Activated T-cell treated with anti-CD3 and anti-CD28 coated beads for 1 hour (primary cell): ENCODE measurements around the gene RABEP2.
"Not testable (repeated sequence)": the region's sequence is repeated elsewhere in the genome, so short reads cannot be mapped to it uniquely, and the experiment has no call there.

Source experiments
- DNase-seq: peaks from one replicate; pipeline ENCODE4 v3.0.0-alpha.2; 2020; ENCODE audit warnings: low read depth

The RABEP2 gene

DNA sequence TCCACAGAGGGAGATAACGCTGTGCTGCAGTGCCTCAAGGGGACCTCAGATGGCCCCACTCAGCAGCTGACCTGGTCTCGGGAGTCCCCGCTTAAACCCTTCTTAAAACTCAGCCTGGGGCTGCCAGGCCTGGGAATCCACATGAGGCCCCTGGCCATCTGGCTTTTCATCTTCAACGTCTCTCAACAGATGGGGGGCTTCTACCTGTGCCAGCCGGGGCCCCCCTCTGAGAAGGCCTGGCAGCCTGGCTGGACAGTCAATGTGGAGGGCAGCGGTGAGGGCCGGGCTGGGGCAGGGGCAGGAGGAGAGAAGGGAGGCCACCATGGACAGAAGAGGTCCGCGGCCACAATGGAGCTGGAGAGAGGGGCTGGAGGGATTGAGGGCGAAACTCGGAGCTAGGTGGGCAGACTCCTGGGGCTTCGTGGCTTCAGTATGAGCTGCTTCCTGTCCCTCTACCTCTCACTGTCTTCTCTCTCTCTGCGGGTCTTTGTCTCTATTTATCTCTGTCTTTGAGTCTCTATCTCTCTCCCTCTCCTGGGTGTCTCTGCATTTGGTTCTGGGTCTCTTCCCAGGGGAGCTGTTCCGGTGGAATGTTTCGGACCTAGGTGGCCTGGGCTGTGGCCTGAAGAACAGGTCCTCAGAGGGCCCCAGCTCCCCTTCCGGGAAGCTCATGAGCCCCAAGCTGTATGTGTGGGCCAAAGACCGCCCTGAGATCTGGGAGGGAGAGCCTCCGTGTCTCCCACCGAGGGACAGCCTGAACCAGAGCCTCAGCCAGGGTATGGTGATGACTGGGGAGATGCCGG is 7.5 kb upstream of the RABEP2 start:
- DNase-seq, result no peak

DNA sequence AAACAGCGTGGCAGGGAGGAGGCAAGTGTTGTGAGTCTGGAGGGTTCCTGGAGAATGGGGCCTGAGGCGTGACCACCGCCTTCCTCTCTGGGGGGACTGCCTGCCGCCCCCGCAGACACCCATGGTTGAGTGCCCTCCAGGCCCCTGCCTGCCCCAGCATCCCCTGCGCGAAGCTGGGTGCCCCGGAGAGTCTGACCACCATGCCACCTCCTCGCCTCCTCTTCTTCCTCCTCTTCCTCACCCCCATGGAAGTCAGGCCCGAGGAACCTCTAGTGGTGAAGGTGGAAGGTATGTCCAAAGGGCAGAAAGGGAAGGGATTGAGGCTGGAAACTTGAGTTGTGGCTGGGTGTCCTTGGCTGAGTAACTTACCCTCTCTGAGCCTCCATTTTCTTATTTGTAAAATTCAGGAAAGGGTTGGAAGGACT is 6.8 kb upstream of the RABEP2 start, which contains the start of gene CD19:
CD19 (plus strand) TSS at position 171 of the 425 bp plus-strand sequence; CDS start at position 201, 30 bp downstream.
- no peak for DNase-seq

DNA sequence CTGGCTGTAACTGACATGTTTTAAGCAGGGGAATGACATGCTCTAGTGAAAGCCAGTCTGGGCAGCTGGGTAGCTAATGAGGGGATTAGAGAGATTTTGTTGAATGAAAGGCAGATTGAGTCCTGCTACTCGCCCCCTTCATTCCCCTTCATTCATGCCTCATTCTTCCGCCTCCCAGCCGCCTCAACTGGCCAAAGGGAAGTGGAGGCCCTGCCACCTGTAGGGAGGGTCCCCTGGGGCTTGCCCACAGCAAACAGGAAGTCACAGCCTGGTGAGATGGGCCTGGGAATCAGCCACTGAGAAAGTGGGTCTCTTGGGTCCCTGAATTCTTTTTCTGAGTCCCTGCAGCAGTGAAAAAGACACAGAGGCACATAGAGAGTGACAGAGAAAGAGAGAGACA is 5.6 kb upstream of the RABEP2 start:
- DNase-seq, result no peak

DNA sequence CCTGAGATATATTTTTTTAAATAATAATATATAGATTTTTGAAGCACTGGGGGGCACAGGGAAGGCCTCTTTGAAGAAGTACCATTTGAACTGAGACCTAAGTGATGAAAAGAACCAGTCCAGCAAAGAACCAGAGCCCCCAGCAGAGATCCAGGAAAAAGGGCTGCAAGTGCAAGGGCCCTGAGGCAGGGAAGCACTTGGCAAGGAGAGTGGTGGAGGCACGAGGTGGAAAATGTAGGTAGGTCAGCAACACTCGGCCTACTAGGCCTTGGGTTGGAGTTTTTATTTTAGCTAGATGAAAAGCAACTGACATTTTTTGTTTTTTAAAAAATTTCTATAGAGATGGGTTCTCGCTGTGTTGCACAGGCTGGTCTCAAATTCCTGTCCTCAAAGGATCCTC is 5.2 kb upstream of the RABEP2 start:
- no peak for DNase-seq

DNA sequence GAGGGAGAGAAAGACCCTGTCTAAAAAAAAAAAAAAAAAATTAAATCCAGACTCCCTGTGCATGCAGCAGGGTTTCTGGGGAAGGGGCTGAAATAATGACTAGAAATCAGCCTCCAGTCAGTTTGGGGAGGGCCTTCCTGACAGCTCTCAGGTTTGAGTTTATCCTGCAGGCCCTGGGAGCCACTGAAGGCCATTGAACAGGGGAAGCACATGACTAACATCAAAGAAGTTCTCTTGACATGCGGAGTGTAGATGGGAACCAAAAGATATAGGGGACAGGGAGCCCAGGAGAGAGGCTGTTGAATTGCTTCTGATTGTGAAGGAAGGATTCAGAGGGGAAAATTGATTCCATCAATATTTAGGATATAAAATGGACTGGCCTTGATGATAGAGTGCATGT is 2.8 kb upstream of the RABEP2 start:
- DNase-seq, result no peak

DNA sequence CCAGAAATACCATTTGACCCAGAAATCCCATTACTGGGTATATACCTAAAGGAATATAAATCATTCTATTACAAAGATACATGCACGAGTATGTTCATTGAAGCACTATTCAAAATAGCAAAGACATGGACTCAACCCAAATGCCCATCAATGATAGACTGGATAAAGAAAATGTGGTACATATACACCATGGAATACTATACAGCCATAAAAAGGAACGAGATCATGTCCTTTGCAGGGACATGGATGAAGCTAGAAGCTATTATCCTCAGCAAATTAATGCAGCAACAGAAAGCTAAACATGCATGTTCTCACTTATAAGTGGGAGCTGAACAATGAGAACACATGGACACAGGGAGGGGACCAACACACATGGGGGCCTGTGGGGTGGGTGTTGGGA is 1.2 kb upstream of the RABEP2 start:
- DNase-seq, result not testable (repeated sequence)

DNA sequence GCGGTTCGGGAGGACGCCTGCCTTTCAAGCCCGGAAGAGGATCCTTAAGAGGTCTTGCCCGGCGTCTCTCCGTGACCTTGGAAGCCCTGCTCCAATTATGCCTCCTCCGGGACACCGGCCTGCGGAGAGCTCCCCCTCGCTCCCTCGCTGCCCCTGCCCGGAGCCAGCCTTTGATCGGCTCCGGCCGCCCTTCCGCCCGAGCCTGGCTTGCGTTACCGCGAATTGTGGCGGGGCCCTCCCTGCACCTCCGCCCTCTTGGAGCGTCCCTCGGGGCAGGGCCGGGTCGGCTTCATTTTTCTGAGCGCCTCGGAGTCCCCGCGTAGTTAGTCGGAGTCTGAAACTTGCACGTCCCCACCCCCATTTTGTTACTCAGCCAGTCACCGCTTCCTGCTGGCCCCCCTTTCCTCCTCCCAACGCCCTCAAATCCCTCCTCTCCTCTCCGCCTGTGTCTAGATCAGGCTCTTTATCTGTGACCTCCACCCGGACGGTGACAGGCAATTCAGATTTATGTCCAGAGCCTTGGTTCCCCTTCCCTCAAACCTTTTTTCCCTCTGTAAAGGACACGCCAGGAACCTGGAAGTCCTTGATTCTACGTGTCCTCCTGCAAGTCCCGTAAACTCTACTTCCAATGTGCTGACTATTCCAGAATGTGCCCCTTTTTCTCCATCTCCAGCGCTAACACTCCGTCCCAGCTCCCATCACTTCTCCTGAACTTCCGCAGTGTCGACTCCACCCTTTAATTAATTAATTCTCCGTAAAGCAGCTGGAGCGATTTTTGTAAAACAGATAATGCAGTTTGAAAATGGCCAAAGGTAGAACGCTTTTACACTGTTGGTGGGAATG is 569 bp upstream of the RABEP2 start:
- peak; percentile 66 for DNase-seq

DNA sequence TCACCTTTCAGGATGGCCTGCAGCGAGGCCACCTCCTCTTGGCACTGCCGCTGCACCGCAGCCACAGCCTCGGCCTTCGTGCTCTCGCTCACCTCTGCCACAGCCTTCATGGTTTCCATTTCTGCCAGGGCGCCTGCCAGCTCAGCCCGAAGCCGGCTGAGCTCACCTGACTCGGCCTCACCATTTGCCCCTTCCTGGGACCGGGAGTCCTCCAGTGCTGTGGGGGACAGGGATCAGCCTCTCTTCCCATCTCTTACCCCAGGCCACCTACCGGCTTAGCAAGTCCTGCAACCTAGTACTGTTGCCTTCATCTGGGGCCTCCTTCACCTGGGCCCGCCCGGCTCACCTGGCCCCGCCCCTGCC is 658 bp downstream of the RABEP2 start:
- DNase-seq, result no peak

DNA sequence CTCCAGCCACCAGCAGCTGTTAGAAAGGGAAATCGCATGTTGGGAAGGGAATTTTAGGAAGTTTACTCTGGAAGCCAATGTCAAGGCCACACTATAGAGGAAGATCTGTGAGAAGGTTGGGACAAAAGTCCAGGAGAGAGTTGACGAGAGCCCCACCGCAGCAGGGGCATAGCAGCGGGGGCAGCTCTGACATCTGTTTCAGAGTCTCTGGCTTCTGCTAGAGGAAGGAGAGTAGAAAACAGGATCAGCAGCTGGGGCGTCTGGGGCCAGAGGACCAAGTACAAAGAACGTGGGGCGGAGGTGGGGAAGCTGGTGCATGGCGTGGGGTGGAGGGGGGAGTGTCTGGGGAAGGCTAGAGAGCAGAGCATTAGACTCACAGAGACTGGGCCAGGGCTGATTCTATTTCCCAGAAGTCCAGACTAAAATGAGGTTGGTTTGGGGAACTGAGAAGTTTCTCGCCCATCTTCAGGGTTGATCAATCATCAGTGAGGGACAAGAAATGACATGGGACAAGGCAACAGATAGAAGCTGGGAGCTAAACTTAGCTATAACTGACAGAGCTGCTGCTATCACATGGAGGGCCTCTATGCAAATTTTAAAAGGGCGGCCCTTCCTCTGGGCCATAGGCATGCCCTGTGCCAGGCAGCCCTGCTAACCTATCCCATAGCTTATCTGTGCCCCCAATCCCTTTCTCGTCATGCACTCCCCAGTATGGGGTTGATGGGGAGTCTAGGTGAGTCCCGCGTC is 1.2 kb downstream of the RABEP2 start:
- no peak for DNase-seq

DNA sequence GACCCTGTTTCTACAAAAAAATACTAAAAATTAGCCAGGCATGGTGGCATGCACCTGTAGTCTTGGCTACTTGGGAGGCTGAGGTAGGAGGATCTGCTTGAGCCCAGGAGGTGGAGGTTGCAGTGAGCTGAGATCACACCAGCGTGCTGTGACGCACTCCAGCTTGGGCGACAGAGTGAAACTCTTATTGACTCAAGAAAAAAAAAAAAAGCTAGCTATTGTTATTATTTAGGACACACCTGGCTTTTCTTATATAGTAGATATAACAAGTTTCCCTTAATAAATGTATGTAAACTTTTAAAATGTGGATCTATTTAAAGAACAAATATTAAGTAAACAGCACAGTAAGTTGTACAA is 1.8 kb downstream of the RABEP2 start:
- no peak for DNase-seq

DNA sequence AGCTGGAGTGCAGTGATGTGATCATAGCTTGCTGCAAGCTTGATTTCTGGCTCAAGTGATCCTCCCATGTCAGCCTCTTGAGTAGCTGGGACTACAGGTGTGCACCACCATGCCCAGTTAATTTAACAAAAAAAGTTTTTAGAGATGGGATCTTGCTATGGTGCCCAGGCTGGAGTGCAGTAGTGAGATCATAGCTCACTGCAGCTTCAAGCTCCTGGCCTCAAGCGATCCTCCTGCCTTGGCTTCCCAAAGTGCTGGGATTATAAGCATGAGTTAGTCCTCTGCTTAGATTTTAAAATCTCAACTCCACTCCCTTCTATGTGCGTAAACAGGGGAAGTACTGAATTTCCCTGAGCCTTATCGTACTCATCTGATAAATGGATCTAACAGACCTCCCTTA is 6.3 kb downstream of the RABEP2 start:
- no peak for DNase-seq

DNA sequence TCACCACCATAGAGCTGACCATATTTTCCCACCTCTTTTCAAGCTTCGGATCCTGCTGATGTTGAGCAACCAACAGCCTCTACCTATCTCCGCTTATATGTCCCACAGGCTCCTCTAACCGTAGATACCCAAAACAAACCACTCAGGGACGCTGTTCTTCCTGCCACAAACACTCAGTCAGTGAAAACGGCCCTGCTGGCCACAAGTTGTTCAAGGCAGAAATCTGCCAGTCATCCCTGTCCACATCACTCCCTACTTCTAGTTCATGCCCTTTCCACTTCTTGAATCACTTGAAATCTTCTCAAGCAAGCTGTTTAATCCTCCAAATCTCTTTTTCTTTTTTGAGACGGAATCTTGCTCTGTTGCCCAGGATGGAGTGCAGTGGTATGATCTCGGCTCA is 7.9 kb downstream of the RABEP2 start:
- no peak for DNase-seq

DNA sequence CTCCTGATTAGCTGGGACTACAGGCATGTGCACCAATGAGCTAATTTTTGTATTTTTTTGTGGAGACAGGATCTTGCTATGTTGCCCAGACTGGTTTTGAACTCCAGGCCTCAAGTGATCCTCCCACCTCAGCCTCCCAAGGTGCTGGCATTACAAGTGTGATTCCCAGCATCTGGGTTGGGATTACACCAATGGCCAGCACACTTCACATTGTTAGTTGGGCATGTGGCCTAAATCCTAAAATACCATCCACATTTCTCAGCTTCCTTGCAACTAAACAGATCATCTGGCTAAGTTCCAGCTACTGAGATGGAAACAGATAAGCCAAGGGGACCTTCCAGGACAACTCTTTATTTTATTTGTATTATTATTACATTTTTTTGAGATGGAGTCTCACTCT is 9.9 kb downstream of the RABEP2 start:
- no peak for DNase-seq

DNA sequence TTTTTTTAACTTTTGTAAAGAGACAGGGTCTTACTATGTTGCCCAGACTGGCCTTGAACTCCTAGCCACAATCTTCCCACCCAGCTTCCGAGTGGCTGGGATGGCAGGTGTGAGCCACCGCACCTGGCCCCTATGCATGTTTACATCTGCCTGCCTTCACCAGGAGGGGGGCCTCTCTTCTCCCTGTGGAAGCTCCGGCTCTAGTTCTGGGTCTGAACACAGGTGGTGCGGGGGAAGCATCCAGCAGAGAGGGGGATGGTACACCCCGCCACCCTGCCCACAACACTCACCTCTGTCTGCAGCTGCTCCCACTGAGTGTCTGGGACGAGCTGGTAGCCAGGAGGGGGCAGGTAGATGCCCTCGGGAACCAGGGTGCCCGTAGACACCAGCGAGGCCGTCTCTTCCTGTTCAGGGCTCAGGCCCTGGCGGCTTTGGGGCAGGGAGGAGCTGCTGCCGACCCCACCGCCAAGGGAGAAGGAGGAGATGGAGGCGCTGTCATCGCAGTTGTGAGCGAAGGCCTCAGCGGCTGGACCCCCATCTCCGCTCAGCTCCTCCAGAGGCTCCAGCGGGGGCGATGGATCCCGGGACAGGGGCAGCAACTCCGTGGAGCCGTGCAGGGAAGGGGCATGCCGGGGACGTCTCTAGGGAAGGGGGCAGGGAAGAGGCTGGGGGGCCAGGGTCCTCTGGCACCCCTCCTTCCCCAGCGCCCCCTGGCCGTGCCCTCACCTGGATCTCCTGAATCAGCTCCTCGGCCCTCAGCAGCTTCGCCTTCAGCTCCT is 10.9 kb downstream of the RABEP2 start:
- no peak for DNase-seq

DNA sequence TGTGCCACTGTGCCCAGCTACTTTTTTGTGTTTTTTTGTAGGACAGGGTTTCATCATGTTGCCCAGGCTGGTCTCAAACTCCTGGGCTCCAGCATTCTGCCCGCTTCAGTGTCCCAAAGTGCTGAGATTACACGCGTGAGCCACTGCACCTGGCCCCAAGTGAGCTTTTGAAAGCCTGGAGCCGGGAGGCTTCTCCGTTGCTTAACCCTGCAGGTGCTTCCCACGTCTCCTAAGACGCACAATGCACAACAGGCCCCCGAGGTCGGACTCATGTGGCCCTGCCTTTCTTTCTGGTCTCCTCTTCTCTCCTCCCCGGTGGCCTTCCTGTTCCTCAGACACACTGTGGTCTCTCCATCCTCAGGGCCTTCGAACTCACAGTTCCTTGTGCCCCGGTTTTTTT is 12.5 kb downstream of the RABEP2 start:
- no peak for DNase-seq

DNA sequence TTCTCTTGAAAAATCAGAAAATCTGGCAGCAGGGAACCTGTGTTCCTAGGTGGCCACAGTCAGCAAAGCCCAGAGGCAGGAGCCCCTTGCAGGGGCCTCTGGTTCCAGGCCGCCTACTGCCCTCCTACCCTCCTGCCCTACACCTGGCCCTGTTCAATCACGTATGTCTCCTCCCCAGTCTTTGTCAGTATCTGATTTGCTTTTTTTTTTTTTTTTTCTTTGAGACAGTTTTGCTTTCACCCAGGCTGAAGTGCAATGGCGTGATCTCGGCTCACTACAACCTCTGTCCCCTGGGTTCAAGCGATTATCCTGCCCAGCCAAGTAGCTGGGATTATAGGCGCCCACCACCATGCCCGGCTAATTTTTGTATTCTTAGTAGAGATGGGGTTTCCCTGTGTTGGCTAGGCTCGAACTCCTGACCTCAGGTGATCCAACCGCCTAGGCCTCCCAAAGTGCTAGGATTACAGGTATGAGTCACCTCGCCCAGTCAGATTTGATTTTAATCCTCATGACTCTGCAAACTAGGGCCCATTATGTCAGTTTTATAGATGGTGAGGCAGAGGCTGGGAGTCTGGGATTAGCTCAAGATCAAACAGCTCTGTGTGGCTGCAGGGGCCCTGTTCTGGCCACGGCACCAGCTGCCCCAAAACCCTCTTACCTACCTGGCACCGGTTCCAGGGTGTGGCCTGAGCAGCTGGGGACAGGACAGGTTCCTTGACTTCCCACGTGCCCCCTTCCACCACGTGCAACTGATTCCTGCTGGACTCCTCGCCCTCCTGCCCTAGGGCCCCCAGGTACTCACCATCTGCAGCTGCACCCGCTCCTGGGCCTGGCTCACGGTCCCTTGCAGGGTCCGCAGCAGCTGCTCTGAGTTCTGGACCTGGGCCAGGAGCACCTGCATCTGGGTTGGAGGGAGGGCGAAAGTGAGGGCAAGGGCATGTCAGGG is 14.7 kb downstream of the RABEP2 start:
- DNase-seq, result no peak

DNA sequence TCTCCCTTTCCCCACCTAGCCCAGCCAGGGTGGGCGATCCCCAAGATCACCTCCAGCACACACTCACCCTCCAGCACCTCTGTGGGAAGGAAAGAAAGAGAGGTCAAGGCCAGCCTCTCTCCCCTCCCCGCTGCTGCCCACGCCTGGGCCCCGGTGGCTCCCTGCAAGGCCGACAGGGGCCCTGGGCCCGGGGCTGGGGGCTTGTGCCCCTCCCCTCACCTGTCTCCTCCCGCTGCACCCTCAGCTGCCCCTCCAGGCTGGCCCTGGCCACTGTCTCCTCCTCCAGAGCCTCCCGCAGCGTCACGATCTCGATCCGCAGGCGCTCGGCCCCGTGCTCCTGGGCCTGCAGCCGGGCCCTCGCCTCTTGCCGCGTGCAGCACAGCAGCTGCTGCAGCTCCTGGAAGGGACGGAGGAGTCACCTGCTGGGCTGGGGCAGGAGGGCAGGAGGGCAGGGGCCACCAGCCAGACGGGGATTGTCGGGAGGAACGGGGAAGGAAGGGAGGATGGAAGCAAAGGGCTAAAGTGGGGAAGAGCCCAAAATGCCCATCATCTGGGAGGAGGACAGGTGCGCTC is 19.2 kb downstream of the RABEP2 start:
- DNase-seq, result no peak

DNA sequence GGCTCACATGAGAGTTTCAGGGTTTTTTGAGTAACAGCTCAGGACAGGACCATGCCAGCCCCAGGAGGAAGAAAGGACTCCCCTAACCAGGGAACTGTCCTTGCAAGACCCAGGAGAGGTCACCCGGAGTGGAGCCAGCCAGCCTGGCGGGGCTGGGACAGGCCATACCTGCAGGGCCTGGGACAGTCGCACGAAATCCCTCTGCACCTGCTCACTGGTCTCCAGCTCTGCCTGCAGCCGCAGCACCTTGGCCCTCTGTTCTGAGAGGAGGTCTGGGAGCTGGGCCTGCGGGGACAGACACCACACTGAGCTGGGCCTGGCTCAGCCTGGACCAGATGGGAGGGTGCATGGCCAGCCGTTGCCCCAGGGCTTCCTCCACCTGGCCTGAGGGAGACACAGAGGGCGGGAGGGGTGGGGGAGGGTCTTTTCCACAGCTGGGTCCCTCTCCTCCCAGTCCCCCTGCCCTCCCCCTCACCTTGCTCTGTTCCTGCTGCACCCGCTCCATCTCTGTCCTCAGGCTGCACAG is 19.7 kb downstream of the RABEP2 start:
- DNase-seq, result no peak

DNA sequence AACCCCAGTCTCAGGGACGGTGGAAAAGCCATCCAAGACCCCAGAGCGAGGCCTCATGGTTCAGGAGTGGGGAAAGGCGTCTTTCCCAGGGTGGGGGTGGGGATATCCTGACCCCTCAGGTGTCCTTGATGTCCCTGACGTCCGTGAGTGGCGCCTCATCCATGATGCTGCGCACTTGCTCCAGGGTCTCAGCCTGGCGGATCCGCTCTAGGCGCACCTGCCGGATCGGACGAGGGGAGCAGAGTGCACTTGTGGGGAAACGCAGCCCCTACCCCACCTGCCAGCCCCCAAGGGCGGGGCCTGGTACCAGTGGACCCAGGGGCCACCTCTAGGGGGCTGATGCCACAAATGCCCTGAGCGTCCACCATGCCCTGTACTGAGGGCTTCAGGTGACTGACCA is 20.2 kb downstream of the RABEP2 start:
- DNase-seq, result no peak

DNA sequence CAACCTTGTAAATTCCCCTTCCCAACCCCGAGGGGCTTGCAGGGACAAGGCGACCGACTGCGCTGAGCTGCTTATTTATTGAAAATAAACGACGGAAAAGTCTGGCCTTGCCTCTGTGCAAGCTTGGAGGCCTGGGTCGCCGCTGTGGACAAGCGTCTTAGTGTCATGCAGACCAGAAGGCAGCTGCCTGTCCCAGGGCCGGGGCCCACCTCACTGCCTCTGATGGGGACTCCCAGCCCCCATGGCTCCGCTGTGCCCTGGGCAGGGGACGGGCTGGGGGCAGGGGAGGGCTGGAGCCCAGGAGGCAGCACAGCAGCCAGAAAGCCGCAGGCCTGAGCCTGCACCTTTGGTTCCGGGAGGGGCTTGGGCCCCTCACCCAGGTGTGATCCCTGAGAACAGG is 20.7 kb downstream of the RABEP2 start:
- DNase-seq, result no peak
